ENCODE measurements around the gene OPN3. TPM values are rescaled to one million over a fixed set of nuclear protein-coding genes. Genes with fewer than 3 reads are reported as not detected.

The OPN3 gene
- total and polyA plus RNA-seq, 2 donors (not counting 1 experiment from before 2014, with no cell fraction given) = 21.0 to 29.6 TPM

DNA sequence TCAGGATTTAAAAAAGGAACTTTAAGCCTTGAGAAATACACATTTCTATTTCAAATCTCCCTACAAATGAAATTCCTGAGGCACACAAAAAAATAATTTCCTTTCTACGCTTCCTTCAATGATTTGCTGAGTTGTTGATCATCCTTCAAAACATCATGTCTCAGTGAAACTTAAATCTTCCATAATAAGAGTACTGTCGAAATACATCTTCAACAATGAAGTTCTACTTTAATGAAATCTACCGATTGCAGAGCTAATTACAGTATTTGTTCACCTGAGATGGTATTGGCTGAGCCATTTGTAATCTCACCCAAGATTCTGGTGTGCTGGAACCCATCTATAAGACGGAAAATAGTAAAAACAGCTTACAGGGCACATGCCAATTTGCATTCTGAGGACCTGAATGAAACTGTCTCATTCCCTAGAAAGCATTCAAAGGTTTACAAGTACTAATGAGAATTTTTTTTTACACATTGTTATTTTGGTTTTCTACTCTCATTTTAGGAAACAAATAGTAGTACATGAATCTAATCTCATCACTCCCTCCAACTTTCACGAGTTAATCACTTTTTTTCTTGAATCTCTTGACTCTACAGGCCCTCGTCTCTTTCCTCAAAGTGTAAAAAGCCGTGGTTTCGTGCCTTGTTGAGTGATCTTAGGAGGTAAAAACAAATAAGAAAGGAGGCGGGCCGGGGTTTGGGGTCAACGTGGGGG is 1.1 kb downstream of the OPN3 start:
- no peaks in the 10 kb centered on the region for H3K36me3 ChIP-seq (replicated peaks in 1 of 2; ENCODE audit: control extremely low read depth in 1 of 2, control insufficient read depth in 1 of 2, extremely low read depth in 1 of 2, insufficient read depth in 2 of 2, low read length in 1 of 2)
- H3K9me3 ChIP-seq (ENCODE audit: control extremely low read depth in 1 of 3, control insufficient read depth in 2 of 3, insufficient read depth in 1 of 3, low read length in 2 of 3) = peaks cover 0 to 4% (median 0%) of the 10 kb centered on the region in 3 donors
- peak overlapping the region; percentile 84 for H3K4me3 Mint-ChIP-seq
- peak overlapping the region; percentile 93 for H3K9ac ChIP-seq (ENCODE audit: low read length)
- H3K27me3 ChIP-seq (replicated peaks in 1 of 4; ENCODE audit: control extremely low read depth in 1 of 4, control insufficient read depth in 3 of 4, insufficient read depth in 4 of 4, low read length in 3 of 4) = no peaks in the 10 kb centered on the region
- H3K27ac Mint-ChIP-seq = peak overlapping the region; percentile 93
- peak overlapping the region; percentile 56 to 81 for H3K27ac ChIP-seq (ENCODE audit: low read length in 2 of 2)
- POLR2A ChIA-PET = no interaction called here
- peak overlapping the region; percentile 71 for H3K4me2 ChIP-seq (replicated peaks; ENCODE audit: low read depth, low read length, poor library complexity, severe bottlenecking)
- H4K20me1 ChIP-seq (ENCODE audit: control insufficient read depth, insufficient read depth, low read length, poor library complexity, severe bottlenecking) = no peaks in the 10 kb centered on the region
- peaks cover 39 to 46% of the 10 kb centered on the region in 2 donors for H3K4me1 ChIP-seq (ENCODE audit: control insufficient read depth in 2 of 2, insufficient read depth in 2 of 2, low read length in 2 of 2)
- no peak for TF ChIP-seq EZH2 (IDR thresholded peaks at IDR 0.05; ENCODE audit: borderline replicate concordance, insufficient read depth, low read depth, low read length, poor library complexity, severe bottlenecking)
- TF ChIP-seq, protein P1, sequence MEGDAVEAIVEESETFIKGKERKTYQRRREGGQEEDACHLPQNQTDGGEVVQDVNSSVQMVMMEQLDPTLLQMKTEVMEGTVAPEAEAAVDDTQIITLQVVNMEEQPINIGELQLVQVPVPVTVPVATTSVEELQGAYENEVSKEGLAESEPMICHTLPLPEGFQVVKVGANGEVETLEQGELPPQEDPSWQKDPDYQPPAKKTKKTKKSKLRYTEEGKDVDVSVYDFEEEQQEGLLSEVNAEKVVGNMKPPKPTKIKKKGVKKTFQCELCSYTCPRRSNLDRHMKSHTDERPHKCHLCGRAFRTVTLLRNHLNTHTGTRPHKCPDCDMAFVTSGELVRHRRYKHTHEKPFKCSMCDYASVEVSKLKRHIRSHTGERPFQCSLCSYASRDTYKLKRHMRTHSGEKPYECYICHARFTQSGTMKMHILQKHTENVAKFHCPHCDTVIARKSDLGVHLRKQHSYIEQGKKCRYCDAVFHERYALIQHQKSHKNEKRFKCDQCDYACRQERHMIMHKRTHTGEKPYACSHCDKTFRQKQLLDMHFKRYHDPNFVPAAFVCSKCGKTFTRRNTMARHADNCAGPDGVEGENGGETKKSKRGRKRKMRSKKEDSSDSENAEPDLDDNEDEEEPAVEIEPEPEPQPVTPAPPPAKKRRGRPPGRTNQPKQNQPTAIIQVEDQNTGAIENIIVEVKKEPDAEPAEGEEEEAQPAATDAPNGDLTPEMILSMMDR (IDR thresholded peaks at IDR 0.05) = no peak
- peaks cover 62% of the 10 kb centered on the region for H3K4me1 Mint-ChIP-seq
- peaks cover 55% of the 10 kb centered on the region for H3K79me2 ChIP-seq (ENCODE audit: control insufficient read depth, insufficient read depth, low read length)
- no peaks in the 10 kb centered on the region for H3K27me3 Mint-ChIP-seq
- 0% methylated on average over 4 of the region's 11 CpGs for WGBS (ENCODE audit: insufficient coverage)
- peak overlapping the region; percentile 78 to 97 (median 94) for H3K4me3 ChIP-seq (ENCODE audit: control extremely low read depth in 1 of 5, extremely low read depth in 1 of 5, insufficient read depth in 1 of 5, low read depth in 2 of 5, low read length in 4 of 5)
- H2AFZ ChIP-seq (ENCODE audit: insufficient read depth, low read depth, low read length, poor library complexity, severe bottlenecking) = peak overlapping the region; percentile 85
- intact Hi-C loops (cut with micrococcal nuclease) = loop anchor here (5.0 kb wide), 1 partner anchor 42 kb away; no protein-coding TSS in a partner anchor
- ATAC-seq (ENCODE audit: low read depth) = no peak
- H3K9me3 Mint-ChIP-seq (ENCODE audit: insufficient read depth) = peaks cover 3% of the 10 kb centered on the region
- DNase-seq = peak; percentile 42
- CTCF ChIA-PET = interaction anchor here (0.7 to 2.5 kb wide), 5 partner anchors 10 to 37 kb away, joined by 3 to 15 read pairs (median 4); no protein-coding TSS in a partner anchor

Data from B cell (primary cell).